ENCODE data around the gene CDH12.

The CDH12 gene

DNA sequence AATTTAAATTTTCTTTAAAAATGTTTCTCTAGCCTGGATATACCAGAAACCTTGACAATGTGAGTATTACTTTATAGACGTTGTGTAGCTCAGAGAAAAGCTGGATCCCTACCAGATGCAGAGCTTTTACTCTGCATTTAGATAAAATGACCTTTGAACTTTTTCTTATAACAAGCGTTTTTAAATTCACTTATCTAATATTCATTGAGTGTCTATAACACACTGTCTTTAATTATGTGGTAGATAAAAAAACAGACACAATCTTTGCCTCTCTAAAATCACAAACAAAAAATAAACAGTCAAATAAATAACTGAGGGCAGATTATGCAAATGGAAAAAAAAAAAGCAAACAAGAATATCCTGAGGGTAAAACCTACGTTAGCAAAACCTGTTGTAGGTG lies 773.6 kb downstream of the CDH12 start:
- Histone ChIP-seq H3K27me3 (ENCODE audit: insufficient read depth, low read depth, severe bottlenecking) (no peaks in the 10 kb centered on the region), H3K27ac (no peak overlapping the region), H3K36me3 (no peaks in the 10 kb centered on the region), H3K4me3 (ENCODE audit: low read depth, low read length) (no peak overlapping the region), H3K9me3 (ENCODE audit: severe bottlenecking) (no peaks in the 10 kb centered on the region)
- TF ChIP-seq CTCF (IDR thresholded peaks at IDR 0.05; ENCODE audit: low read depth, low read length): no peak
- DNase-seq: no peak

DNA sequence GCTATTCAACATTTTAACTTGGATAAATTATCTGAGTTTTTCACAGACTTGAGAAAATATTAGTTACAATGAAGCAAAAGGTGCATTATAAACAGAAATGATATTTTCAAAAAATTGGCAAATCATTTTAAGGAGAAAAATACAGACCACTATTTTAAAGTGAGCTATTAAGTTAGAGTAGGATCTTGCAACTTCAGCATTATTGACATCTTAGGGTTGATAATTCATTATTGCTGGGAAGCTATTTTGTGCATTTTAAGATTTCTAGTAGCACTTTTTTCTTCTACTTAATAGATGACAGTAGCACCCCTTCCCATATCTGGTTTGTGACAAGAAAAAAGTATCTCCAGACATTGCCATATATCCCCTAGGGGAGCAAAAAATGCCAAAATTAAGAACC lies 774.1 kb downstream of the CDH12 start:
- DNase-seq: no peak
- Histone ChIP-seq H3K4me3 (ENCODE audit: low read depth, low read length) (no peak overlapping the region), H3K27ac (no peak overlapping the region), H3K36me3 (no peaks in the 10 kb centered on the region), H3K9me3 (ENCODE audit: severe bottlenecking) (no peaks in the 10 kb centered on the region), H3K27me3 (ENCODE audit: insufficient read depth, low read depth, severe bottlenecking) (no peaks in the 10 kb centered on the region)
- TF ChIP-seq CTCF (IDR thresholded peaks at IDR 0.05; ENCODE audit: low read depth, low read length): no peak

GRCh38 chr5:22076586-22076985 lies 776.6 kb downstream of the CDH12 start:
- Histone ChIP-seq H3K36me3 (no peaks in the 10 kb centered on the region), H3K27me3 (ENCODE audit: insufficient read depth, low read depth, severe bottlenecking) (no peaks in the 10 kb centered on the region), H3K27ac (no peak overlapping the region), H3K9me3 (ENCODE audit: severe bottlenecking) (no peaks in the 10 kb centered on the region), H3K4me3 (ENCODE audit: low read depth, low read length) (no peak overlapping the region)
- DNase-seq: no peak
- no peak for TF ChIP-seq CTCF (IDR thresholded peaks at IDR 0.05; ENCODE audit: low read depth, low read length)

DNA sequence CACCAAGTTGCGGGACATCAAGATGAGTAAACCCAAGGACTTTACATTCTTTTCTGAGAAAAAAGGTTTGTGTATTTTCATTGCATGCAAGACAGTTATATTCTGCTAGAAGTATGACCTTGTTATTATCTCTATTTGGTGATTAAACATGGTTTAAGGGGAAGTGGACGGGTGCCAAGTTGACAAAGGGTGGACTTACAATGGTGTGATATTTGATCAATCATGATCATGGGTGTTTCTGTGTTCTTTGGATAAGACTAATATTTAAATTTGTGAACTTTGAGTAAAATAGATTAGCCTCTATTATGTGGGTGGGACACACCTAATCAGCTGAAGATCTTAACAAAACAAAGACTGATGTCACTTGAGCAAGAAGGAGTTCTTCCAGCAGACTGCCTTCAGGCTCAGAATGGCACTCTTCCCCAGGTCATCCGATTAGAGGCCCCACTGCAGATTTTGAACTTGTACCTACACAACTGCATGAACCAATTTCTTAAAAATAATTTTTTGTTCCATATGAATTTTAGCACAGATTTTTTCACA lies 782.9 kb downstream of the CDH12 start:
- no peak for DNase-seq
- H3K4me3 ChIP-seq (ENCODE audit: low read depth, low read length): no peak overlapping the region
- no peak overlapping the region for H3K27ac ChIP-seq
- no peaks in the 10 kb centered on the region for H3K36me3 ChIP-seq
- no peak for TF ChIP-seq CTCF (IDR thresholded peaks at IDR 0.05; ENCODE audit: low read depth, low read length)
- no peaks in the 10 kb centered on the region for H3K9me3 ChIP-seq (ENCODE audit: severe bottlenecking)
- H3K27me3 ChIP-seq (ENCODE audit: insufficient read depth, low read depth, severe bottlenecking): no peaks in the 10 kb centered on the region

DNA sequence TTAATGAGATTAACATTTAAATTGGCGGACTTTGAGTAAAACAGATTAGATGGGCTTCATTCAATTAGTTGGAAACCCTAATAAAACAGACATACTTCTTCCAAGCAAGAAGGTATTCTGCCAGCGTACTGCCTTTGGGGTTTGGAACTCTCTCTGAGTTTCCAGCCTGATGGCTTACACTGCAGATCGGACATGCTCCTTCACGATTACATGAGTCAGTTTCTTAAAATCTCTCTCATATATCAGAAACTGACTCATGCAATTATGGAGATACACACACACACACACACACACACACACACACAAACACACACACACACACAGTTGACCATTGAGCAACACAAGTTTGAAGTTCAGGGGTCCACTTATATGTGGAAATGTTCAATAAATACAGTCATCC lies 789.4 kb downstream of the CDH12 start:
- Histone ChIP-seq H3K9me3 (ENCODE audit: severe bottlenecking) (no peaks in the 10 kb centered on the region), H3K36me3 (no peaks in the 10 kb centered on the region), H3K27ac (no peak overlapping the region), H3K4me3 (ENCODE audit: low read depth, low read length) (no peak overlapping the region), H3K27me3 (ENCODE audit: insufficient read depth, low read depth, severe bottlenecking) (no peaks in the 10 kb centered on the region)
- no peak for TF ChIP-seq CTCF (IDR thresholded peaks at IDR 0.05; ENCODE audit: low read depth, low read length)
- DNase-seq: no peak

DNA sequence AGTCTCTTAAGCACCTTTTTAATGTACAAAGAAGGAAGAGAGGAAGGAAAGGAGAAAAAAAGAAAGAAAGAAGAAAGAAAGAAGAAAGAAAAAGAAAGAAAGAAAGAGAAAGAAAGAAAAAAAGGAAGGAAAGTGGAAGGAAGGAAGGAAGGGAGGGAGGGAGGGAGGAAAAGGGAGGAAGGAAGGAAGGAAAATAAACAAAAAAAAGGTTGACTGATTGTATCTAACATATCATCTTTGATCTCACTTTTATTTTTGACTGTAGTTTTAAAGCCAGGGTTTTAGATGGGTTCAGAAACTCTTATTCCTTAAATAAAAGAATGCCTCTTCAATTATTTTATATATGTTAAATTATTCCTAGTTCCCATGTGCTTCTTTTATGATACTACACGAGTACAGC lies 794.5 kb downstream of the CDH12 start:
- Histone ChIP-seq H3K9me3 (ENCODE audit: severe bottlenecking) (no peaks in the 10 kb centered on the region), H3K4me3 (ENCODE audit: low read depth, low read length) (no peak overlapping the region), H3K36me3 (no peaks in the 10 kb centered on the region), H3K27me3 (ENCODE audit: insufficient read depth, low read depth, severe bottlenecking) (no peaks in the 10 kb centered on the region), H3K27ac (no peak overlapping the region)
- DNase-seq: no peak
- no peak for TF ChIP-seq CTCF (IDR thresholded peaks at IDR 0.05; ENCODE audit: low read depth, low read length)
